Astrocyte of the spinal cord (primary cell): ENCODE measurements around the gene RPLP2.

Source experiments
- DNase-seq: peaks from one replicate; pipeline ENCODE4 v3.0.0; 2011; ENCODE audit warnings: low read depth, low spot score
- H3K4me3 ChIP-seq: 2 replicates; pipeline ENCODE4 v1.5.1; 2011; ENCODE audit warnings: low read depth, mild to moderate bottlenecking, low read length, moderate library complexity
- in situ Hi-C: cut with HindIII; loops from 2 replicates; pipeline ENCODE4 v1.10.0; 2017; ENCODE audit warnings: low sequenced_read_pairs
- TF ChIP-seq, protein P1 (sequence below): IDR thresholded peaks from 2 replicates; pipeline ENCODE4 v1.5.1; 2012; ENCODE audit warnings: low read depth, mild to moderate bottlenecking, low read length, inconsistent platforms

The RPLP2 gene

DNA sequence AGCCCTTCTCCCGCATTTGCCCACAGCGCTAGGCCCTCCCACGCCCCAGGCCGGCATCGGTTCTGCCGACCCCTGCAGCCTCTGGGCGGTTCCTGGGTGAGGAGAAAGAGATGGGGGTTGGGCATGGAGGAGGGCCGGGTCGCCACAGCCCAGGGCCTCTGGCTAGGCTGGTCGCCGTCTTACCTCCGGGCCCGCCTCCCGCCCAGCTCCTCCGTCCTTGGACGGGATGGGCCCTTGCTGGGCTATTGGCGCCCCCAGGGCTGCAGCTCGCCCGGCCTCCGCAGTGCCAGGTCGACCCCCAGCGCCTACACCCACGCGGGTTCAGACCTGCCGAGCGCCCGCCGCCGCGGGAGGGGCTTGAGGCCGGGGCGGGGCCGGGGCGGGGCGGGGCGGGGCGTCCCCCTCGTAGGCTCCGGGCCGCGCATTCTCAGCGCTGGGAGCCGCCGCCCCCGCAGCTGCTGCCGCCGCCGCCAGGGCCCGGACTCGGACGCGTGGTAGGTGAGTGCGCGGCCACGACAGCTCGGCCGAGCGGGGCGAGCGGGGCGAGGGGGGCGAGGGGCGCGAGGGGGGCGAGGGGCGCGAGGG, 22.9 kb downstream of the RPLP2 start, which contains the start of gene CD151:
Gene CD151, plus strand, starts transcription at position 424 of the 585 bp plus-strand sequence. CDS start 3,118 bp downstream, outside the sequence.
- TF ChIP-seq, protein P1, sequence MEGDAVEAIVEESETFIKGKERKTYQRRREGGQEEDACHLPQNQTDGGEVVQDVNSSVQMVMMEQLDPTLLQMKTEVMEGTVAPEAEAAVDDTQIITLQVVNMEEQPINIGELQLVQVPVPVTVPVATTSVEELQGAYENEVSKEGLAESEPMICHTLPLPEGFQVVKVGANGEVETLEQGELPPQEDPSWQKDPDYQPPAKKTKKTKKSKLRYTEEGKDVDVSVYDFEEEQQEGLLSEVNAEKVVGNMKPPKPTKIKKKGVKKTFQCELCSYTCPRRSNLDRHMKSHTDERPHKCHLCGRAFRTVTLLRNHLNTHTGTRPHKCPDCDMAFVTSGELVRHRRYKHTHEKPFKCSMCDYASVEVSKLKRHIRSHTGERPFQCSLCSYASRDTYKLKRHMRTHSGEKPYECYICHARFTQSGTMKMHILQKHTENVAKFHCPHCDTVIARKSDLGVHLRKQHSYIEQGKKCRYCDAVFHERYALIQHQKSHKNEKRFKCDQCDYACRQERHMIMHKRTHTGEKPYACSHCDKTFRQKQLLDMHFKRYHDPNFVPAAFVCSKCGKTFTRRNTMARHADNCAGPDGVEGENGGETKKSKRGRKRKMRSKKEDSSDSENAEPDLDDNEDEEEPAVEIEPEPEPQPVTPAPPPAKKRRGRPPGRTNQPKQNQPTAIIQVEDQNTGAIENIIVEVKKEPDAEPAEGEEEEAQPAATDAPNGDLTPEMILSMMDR: no peak
- in situ Hi-C loops: no loop called here
- peak within 1 kb of the TSS; percentile 77 for H3K4me3 ChIP-seq
- DNase-seq: peak; percentile 63

GRCh38 chr11:833114-833791, 23.5 kb downstream of the RPLP2 start:
- peak overlapping the region; percentile 77 for H3K4me3 ChIP-seq
- TF ChIP-seq, protein P1: no peak
- no peak for DNase-seq
- in situ Hi-C loops: no loop called here

DNA sequence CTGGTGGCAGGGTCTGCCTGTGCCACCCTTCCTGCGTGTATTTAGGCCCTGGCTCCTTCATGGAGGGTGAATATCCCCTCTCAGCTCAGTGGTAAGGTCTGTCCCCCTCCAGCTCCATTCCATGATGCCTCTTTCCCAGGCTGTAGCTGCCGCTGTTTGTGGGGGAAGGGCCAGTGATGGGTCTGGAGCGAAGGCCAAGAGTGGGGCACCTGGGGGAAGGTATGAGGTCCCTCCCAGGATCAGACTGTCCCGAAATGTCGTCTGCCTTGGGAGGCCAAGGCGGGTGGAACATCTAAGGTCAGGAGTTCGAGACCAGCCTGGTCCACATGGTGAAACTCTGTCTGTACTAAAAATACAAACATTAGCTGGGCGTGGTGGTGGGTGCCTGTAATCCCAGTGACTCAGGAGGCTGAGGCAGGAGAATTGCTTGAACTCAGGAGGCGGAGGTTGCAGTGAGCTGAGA, 24.1 kb downstream of the RPLP2 start:
- in situ Hi-C loops: no loop called here
- peak overlapping the region; percentile 77 for H3K4me3 ChIP-seq
- TF ChIP-seq, protein P1: no peak
- DNase-seq: no peak

GRCh38 chr11:834371-835316, 24.9 kb downstream of the RPLP2 start:
- in situ Hi-C loops: no loop called here
- peak; percentile 69 for DNase-seq
- peak overlapping the region; percentile 77 for H3K4me3 ChIP-seq
- TF ChIP-seq, protein P1: no peak

GRCh38 chr11:836274-836673, 26.5 kb downstream of the RPLP2 start:
- no peak overlapping the region for H3K4me3 ChIP-seq
- no peak for DNase-seq
- in situ Hi-C loops: no loop called here
- TF ChIP-seq, protein P1: no peak

DNA sequence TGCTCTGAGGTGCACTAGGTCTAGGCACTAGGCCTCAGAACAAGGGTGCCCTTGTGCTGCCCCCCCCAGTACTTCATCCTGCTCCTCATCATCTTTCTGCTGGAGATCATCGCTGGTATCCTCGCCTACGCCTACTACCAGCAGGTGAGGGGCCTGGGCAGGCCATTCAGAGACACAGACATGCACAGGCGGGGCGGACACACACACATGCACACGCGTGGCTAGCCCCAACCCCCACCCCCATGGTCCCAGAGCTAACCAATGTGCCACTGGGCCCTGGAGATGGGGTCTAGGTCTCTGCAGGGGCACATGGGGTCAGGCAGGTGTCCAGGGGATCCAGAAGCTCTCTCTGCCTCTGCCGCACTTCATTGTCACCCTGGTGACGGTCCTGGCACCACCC, 26.9 kb downstream of the RPLP2 start:
- no peak overlapping the region for H3K4me3 ChIP-seq
- TF ChIP-seq, protein P1: no peak
- no peak for DNase-seq
- in situ Hi-C loops: no loop called here
